ENCODE data around the gene MRPS12.

MRPS12 gene

GRCh38 chr19:38975214-38975860, 44.6 kb downstream of the MRPS12 start, which contains the start of gene FBXO17:
Gene FBXO17, minus strand, starts transcription at chr19:38975742. Its CDS starts 25,423 bp downstream, at chr19:38950319.
- DNase-seq (ENCODE audit: low read depth): no peak

DNA sequence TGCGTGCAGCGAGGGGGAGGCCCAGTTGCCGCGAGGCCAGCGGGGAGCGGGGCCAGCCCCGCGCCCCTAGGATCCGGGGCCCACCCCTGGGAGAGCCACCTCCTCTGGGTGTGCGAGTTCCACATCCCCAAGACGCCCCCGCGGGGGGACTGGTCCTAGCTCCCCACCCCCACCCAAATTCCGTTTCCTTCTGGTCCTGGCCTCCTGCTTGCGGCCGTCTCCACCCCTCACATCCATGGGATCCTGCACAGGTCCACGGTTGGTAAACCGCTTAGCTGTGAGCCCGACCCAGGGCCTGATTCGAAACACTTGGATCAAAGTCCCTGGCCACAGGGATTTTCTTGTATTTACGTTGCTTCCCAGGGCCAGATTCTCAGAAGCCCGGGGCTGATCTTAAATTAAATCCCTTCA, 45.1 kb downstream of the MRPS12 start:
- DNase-seq (ENCODE audit: low read depth): no peak

GRCh38 chr19:38977445-38978325, 46.9 kb downstream of the MRPS12 start:
- no peak for DNase-seq (ENCODE audit: low read depth)

DNA sequence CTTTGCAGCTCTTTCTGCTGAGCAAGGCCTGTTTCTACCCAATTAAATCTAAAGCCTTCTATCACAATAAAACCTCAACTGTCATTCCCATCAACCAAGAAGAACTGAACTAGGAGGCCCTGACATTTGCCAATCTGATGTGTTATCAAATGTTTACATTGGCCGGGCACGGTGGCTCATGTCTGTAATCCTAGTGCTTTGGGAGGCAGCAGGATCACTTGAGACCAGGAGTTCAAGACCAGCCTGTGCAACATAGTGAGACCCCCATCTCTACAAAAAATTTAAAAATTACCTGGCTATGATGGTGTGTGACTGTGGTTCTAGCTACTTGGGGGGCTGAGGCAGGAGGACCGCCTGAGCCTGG, 47.6 kb downstream of the MRPS12 start:
- no peak for DNase-seq (ENCODE audit: low read depth)

- no peak for DNase-seq (ENCODE audit: low read depth)
These were observed 49.1 kb downstream of the MRPS12 start for GRCh38 chr19:38979812-38980211.

- no peak for DNase-seq (ENCODE audit: low read depth)
These were observed 50.0 kb downstream of the MRPS12 start for GRCh38 chr19:38980583-38981374.
